Measurements from ENCODE around the gene CACNG4. TPM values are rescaled to one million over a fixed set of nuclear protein-coding genes. Genes with fewer than 3 reads are reported as not detected.

CACNG4 gene
- total and polyA plus RNA-seq, 9 of the 15 experiments (the other 6 are each of a cell fraction or from before 2014, with no cell fraction given), result 0.07 TPM; not detected in 8

DNA sequence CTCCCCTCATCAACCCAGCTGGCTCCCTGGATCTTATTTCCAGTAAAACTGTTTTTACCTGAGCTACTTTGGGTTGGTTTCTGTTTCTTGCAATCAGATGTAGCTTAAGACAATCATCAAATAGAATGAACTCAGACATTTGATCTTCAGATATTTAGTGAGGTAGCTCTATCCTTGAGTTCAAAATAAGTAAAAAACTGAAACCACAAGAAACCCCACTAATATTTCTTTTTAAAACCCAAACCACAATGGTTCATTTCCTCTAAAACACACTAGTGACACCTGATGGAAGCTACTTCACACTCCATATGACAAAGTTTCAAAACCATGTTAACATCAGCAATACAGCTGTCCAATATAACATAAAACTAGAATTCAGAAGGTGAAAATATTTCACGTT lies 117.6 kb downstream of the CACNG4 start (continued):
- no peak for TF ChIP-seq ESRRA (IDR thresholded peaks at IDR 0.05; ENCODE audit: borderline replicate concordance, low read depth)
- no peak for TF ChIP-seq ZNF778 (CRISPR knock-in tag; IDR thresholded peaks at IDR 0.05)
- TF ChIP-seq ZFP30 (CRISPR knock-in tag; IDR thresholded peaks at IDR 0.05; ENCODE audit: borderline replicate concordance), result no peak

Other genes with a start within 250 kb of the CACNG4 start
- not detected in 2 replicates for gene CACNG5, start 129.6 kb upstream of the CACNG4 start, total RNA-seq (2014; rRNA removed)
- gene CACNG5, start 129.6 kb upstream of the CACNG4 start, total RNA-seq (2014; rRNA removed; fragmentation: Illumina TruSeq; extraction: Trizol), result not detected in 2 replicates
- gene CACNG5, start 129.6 kb upstream of the CACNG4 start, total RNA-seq (2015; rRNA removed; fragmentation: Illumina TruSeq; extraction: Trizol), result not detected in 2 replicates
- not detected in 2 replicates for gene CACNG5, start 129.6 kb upstream of the CACNG4 start, total RNA-seq (2021)
- not detected in 2 replicates for gene CACNG5, start 129.6 kb upstream of the CACNG4 start, polyA plus RNA-seq (2011; rRNA removed)
- gene CACNG5, start 129.6 kb upstream of the CACNG4 start, polyA plus RNA-seq (2014; fragmentation: Illumina TruSeq; extraction: Trizol), result not detected in 2 replicates
- not detected for gene CACNG5, start 129.6 kb upstream of the CACNG4 start, polyA plus RNA-seq (2014; fragmentation: Nextera tagmentation; extraction: Ambion mirVana)
- gene CACNG5, start 129.6 kb upstream of the CACNG4 start, polyA plus RNA-seq (2014; rRNA removed), result not detected in 2 replicates
- gene CACNG1, start 79.8 kb downstream of the CACNG4 start, total RNA-seq (2014; rRNA removed), result not detected in 2 replicates
- not detected in 2 replicates for gene CACNG1, start 79.8 kb downstream of the CACNG4 start, total RNA-seq (2014; rRNA removed; fragmentation: Illumina TruSeq; extraction: Trizol)
- not detected in 2 replicates for gene CACNG1, start 79.8 kb downstream of the CACNG4 start, total RNA-seq (2015; rRNA removed; fragmentation: Illumina TruSeq; extraction: Trizol)
- not detected in 2 replicates for gene CACNG1, start 79.8 kb downstream of the CACNG4 start, total RNA-seq (2021)
- gene CACNG1, start 79.8 kb downstream of the CACNG4 start, polyA plus RNA-seq (2011; rRNA removed), result not detected in 2 replicates
- gene CACNG1, start 79.8 kb downstream of the CACNG4 start, polyA plus RNA-seq (2014; fragmentation: Illumina TruSeq; extraction: Trizol), result not detected in 2 replicates
- gene CACNG1, start 79.8 kb downstream of the CACNG4 start, polyA plus RNA-seq (2014; fragmentation: Nextera tagmentation; extraction: Ambion mirVana), result not detected
- not detected in 2 replicates for gene CACNG1, start 79.8 kb downstream of the CACNG4 start, polyA plus RNA-seq (2014; rRNA removed)

All from K562 (cell line).